IPS-18a (cell line): ENCODE measurements around the gene HRG.
"Not testable (repeated sequence)": the region's sequence is repeated elsewhere in the genome, so short reads cannot be mapped to it uniquely, and the experiment has no call there.

Experiments used
- H3K27ac ChIP-seq: one replicate; pipeline ENCODE4 v1.5.1; 2013; ENCODE audit warnings: low read length
- H3K27me3 ChIP-seq: one replicate; pipeline ENCODE4 v1.6.1; 2013; ENCODE audit warnings: mild to moderate bottlenecking, low read length; ENCODE audit not compliant: control insufficient read depth, insufficient read depth
- H3K36me3 ChIP-seq: one replicate; pipeline ENCODE4 v1.6.1; 2013; ENCODE audit warnings: low read depth, low read length; ENCODE audit not compliant: control insufficient read depth
- H3K4me1 ChIP-seq: one replicate; pipeline ENCODE4 v1.6.1; 2013; ENCODE audit warnings: low read depth, low read length; ENCODE audit not compliant: control insufficient read depth
- H3K4me3 ChIP-seq: one replicate; pipeline ENCODE4 v1.5.1; 2013; ENCODE audit warnings: low read length
- H3K9ac ChIP-seq: one replicate; pipeline ENCODE4 v1.6.1; 2013; ENCODE audit warnings: mild to moderate bottlenecking, low read length, moderate library complexity
- H3K9me3 ChIP-seq: one replicate; pipeline ENCODE4 v1.6.1; 2013; ENCODE audit warnings: low read depth, low read length; ENCODE audit not compliant: control insufficient read depth

HRG gene

GRCh38 chr3:186687120-186687651 lies 21.4 kb downstream of the HRG start:
- Histone ChIP-seq H3K4me1 (no peaks in the 10 kb centered on the region), H3K4me3 (no peak overlapping the region), H3K36me3 (no peaks in the 10 kb centered on the region), H3K27me3 (no peaks in the 10 kb centered on the region), H3K27ac (no peak overlapping the region), H3K9me3 (no peaks in the 10 kb centered on the region), H3K9ac (no peak overlapping the region)

GRCh38 chr3:186690304-186690703 lies 24.5 kb downstream of the HRG start:
- not testable (repeated sequence) for H3K9me3 ChIP-seq, H3K4me3 ChIP-seq, H3K27me3 ChIP-seq, H3K4me1 ChIP-seq, H3K9ac ChIP-seq, H3K36me3 ChIP-seq, H3K27ac ChIP-seq

- no peaks in the 10 kb centered on the region for H3K4me1 ChIP-seq
- H3K4me3 ChIP-seq: no peak overlapping the region
- H3K9me3 ChIP-seq: no peaks in the 10 kb centered on the region
- no peak overlapping the region for H3K27ac ChIP-seq
- H3K36me3 ChIP-seq: no peaks in the 10 kb centered on the region
- no peaks in the 10 kb centered on the region for H3K27me3 ChIP-seq
- H3K9ac ChIP-seq: no peak overlapping the region
Measured at GRCh38 chr3:186691676-186692075, 25.9 kb downstream of the HRG start.

- H3K4me3 ChIP-seq: no peak overlapping the region
- no peaks in the 10 kb centered on the region for H3K36me3 ChIP-seq
- no peaks in the 10 kb centered on the region for H3K9me3 ChIP-seq
- H3K27ac ChIP-seq: no peak overlapping the region
- no peaks in the 10 kb centered on the region for H3K4me1 ChIP-seq
- H3K27me3 ChIP-seq: no peaks in the 10 kb centered on the region
- H3K9ac ChIP-seq: no peak overlapping the region
Measured at GRCh38 chr3:186693843-186694242, 28.0 kb downstream of the HRG start.

- Histone ChIP-seq H3K27ac (no peak overlapping the region), H3K36me3 (no peaks in the 10 kb centered on the region), H3K4me1 (no peaks in the 10 kb centered on the region), H3K9me3 (no peaks in the 10 kb centered on the region), H3K4me3 (no peak overlapping the region), H3K9ac (no peak overlapping the region), H3K27me3 (no peaks in the 10 kb centered on the region)
Measured at GRCh38 chr3:186694288-186695032, 28.6 kb downstream of the HRG start.

- Histone ChIP-seq H3K9me3 (no peaks in the 10 kb centered on the region), H3K27me3 (no peaks in the 10 kb centered on the region), H3K4me3 (no peak overlapping the region), H3K36me3 (no peaks in the 10 kb centered on the region), H3K4me1 (no peaks in the 10 kb centered on the region), H3K9ac (no peak overlapping the region), H3K27ac (no peak overlapping the region)
Measured at GRCh38 chr3:186696522-186696921, 30.7 kb downstream of the HRG start.

GRCh38 chr3:186697510-186697909 lies 31.7 kb downstream of the HRG start:
- H3K4me1 ChIP-seq: no peaks in the 10 kb centered on the region
- H3K9me3 ChIP-seq: no peaks in the 10 kb centered on the region
- no peaks in the 10 kb centered on the region for H3K27me3 ChIP-seq
- no peak overlapping the region for H3K27ac ChIP-seq
- H3K9ac ChIP-seq: no peak overlapping the region
- H3K4me3 ChIP-seq: no peak overlapping the region
- no peaks in the 10 kb centered on the region for H3K36me3 ChIP-seq

GRCh38 chr3:186700267-186700666 lies 34.5 kb downstream of the HRG start:
- no peaks in the 10 kb centered on the region for H3K4me1 ChIP-seq
- H3K27ac ChIP-seq: no peak overlapping the region

GRCh38 chr3:186702451-186702850 lies 36.6 kb downstream of the HRG start:
- not testable (repeated sequence) for H3K4me1 ChIP-seq, H3K9me3 ChIP-seq, H3K36me3 ChIP-seq, H3K27me3 ChIP-seq, H3K9ac ChIP-seq, H3K27ac ChIP-seq, H3K4me3 ChIP-seq

More at GRCh38 chr3:186700267-186700666, 34.5 kb downstream of the HRG start:
- no peaks in the 10 kb centered on the region for H3K9me3 ChIP-seq
- H3K27me3 ChIP-seq: no peaks in the 10 kb centered on the region
- no peaks in the 10 kb centered on the region for H3K36me3 ChIP-seq
- H3K9ac ChIP-seq: no peak overlapping the region
- H3K4me3 ChIP-seq: no peak overlapping the region

- Histone ChIP-seq H3K27ac (no peak overlapping the region), H3K9ac (no peak overlapping the region), H3K36me3 (no peaks in the 10 kb centered on the region), H3K4me1 (peaks cover 3% of the 10 kb centered on the region), H3K27me3 (no peaks in the 10 kb centered on the region), H3K4me3 (no peak overlapping the region), H3K9me3 (no peaks in the 10 kb centered on the region)
Measured at GRCh38 chr3:186705882-186706780, 40.3 kb downstream of the HRG start.

GRCh38 chr3:186708983-186709679 lies 43.3 kb downstream of the HRG start:
- H3K4me3 ChIP-seq: no peak overlapping the region
- H3K27ac ChIP-seq: no peak overlapping the region
- no peaks in the 10 kb centered on the region for H3K9me3 ChIP-seq
- H3K27me3 ChIP-seq: no peaks in the 10 kb centered on the region
- no peaks in the 10 kb centered on the region for H3K36me3 ChIP-seq
- H3K9ac ChIP-seq: no peak overlapping the region
- H3K4me1 ChIP-seq: peaks cover 3% of the 10 kb centered on the region
